GM18909 (cell line): ENCODE measurements around the gene RPUSD2.
"Not testable (repeated sequence)": the region's sequence is repeated elsewhere in the genome, so short reads cannot be mapped to it uniquely, and the experiment has no call there.

ENCODE experiments used
- ATAC-seq: cut with Tn5 transposase; IDR thresholded peaks from one replicate; pipeline ENCODE4 v1.9.1; 2021; ENCODE audit warnings: mild to moderate bottlenecking; ENCODE audit not compliant: unreplicated experiment, poor library complexity

Gene RPUSD2

GRCh38 chr15:40564591-40565332, 4.3 kb upstream of the RPUSD2 start, which contains the start of gene CCDC32:
TSS of gene CCDC32 (minus strand) at chr15:40565042. CDS start at chr15:40563015, 2,027 bp downstream.
- peak; percentile 96 for ATAC-seq

- ATAC-seq = no peak
Observed at GRCh38 chr15:40565333-40566238, 3.5 kb upstream of the RPUSD2 start.

GRCh38 chr15:40567111-40567510, 2.0 kb upstream of the RPUSD2 start:
- ATAC-seq = no peak

GRCh38 chr15:40575113-40575512, 6.0 kb downstream of the RPUSD2 start:
- no peak for ATAC-seq

- not testable (repeated sequence) for ATAC-seq
Observed at GRCh38 chr15:40576914-40577313, 7.8 kb downstream of the RPUSD2 start.

- ATAC-seq = no peak
Observed at GRCh38 chr15:40578892-40579291, 9.8 kb downstream of the RPUSD2 start.

GRCh38 chr15:40581796-40582195, 12.7 kb downstream of the RPUSD2 start:
- ATAC-seq = not testable (repeated sequence)

- no peak for ATAC-seq
Observed at GRCh38 chr15:40582726-40583246, 13.7 kb downstream of the RPUSD2 start.

- no peak for ATAC-seq
Observed at GRCh38 chr15:40584191-40584590, 15.1 kb downstream of the RPUSD2 start.

GRCh38 chr15:40590667-40591050, 21.6 kb downstream of the RPUSD2 start:
- no peak for ATAC-seq

GRCh38 chr15:40591389-40591788, 22.3 kb downstream of the RPUSD2 start:
- ATAC-seq = no peak

- no peak for ATAC-seq
Observed at GRCh38 chr15:40593165-40593564, 24.1 kb downstream of the RPUSD2 start.

- peak; percentile 74 for ATAC-seq
Observed at GRCh38 chr15:40593588-40594428, 24.7 kb downstream of the RPUSD2 start, which contains the start of gene KNL1. TSS of gene KNL1 (plus strand) at chr15:40594249. CDS start at chr15:40602932, 8,683 bp downstream.

- peak; percentile 55 for ATAC-seq
Observed at GRCh38 chr15:40594429-40594836, 25.3 kb downstream of the RPUSD2 start.

- ATAC-seq = no peak
Observed at GRCh38 chr15:40595219-40595618, 26.1 kb downstream of the RPUSD2 start.

GRCh38 chr15:40595773-40596172, 26.7 kb downstream of the RPUSD2 start:
- ATAC-seq = no peak

- ATAC-seq = no peak
Observed at GRCh38 chr15:40597024-40597423, 27.9 kb downstream of the RPUSD2 start.

- no peak for ATAC-seq
Observed at GRCh38 chr15:40598126-40598525, 29.0 kb downstream of the RPUSD2 start.

- no peak for ATAC-seq
Observed at GRCh38 chr15:40598672-40599071, 29.6 kb downstream of the RPUSD2 start.

- ATAC-seq = no peak
Observed at GRCh38 chr15:40600956-40601355, 31.9 kb downstream of the RPUSD2 start.
